Omental fat pad (tissue), 4 donors: ENCODE results near the gene NCOA7. TPM values are rescaled to one million over a fixed set of nuclear protein-coding genes. Genes with fewer than 3 reads are reported as not detected.
A peak's percentile ranks its signal among the peaks of the same experiment; 100 is the strongest.
"Not testable (repeated sequence)": the region's sequence is repeated elsewhere in the genome, so short reads cannot be mapped to it uniquely, and the experiment has no call there.

Experiments
- ATAC-seq: fragments of 150-250 bp; one replicate; pipeline ENCODE4 v1.9.1; 2016; ENCODE audit warnings: mild to moderate bottlenecking, moderate library complexity; ENCODE audit not compliant: low FRiP score
- DNase-seq: peaks from one replicate; pipeline ENCODE4 v3.0.0-alpha.2; 2019; ENCODE audit warnings: low spot score
- small RNA-seq: library from RNA; depleted of rRNA; stranded (forward); fragments of <200 nt; gene quantifications from one replicate; pipeline ENCODE3, GENCODE V24; 2016
- total RNA-seq, 4 donors: library from RNA; depleted of rRNA; stranded (reverse); fragments of >200 nt; gene quantifications; one replicate each; pipeline ENCODE4 v1.1.0, GENCODE V29; 2016
- TF ChIP-seq, protein P1 (sequence below), 3 donors: fragments of 450-650 bp; IDR thresholded peaks; one replicate each; pipeline ENCODE4 v1.5.1; 2016 to 2017; ENCODE audit warnings: antibody characterized with exemption in 3 of 3, mild to moderate bottlenecking in 3 of 3, moderate library complexity in 2 of 3

The NCOA7 gene
- total RNA-seq, 4 donors from 2014 or later: 35.3 to 137 (median 53.1) TPM

GRCh38 chr6:125970760-125971159 is 180.0 kb downstream of the NCOA7 start:
- no peak for ATAC-seq
- DNase-seq: no peak
- TF ChIP-seq, protein P1, sequence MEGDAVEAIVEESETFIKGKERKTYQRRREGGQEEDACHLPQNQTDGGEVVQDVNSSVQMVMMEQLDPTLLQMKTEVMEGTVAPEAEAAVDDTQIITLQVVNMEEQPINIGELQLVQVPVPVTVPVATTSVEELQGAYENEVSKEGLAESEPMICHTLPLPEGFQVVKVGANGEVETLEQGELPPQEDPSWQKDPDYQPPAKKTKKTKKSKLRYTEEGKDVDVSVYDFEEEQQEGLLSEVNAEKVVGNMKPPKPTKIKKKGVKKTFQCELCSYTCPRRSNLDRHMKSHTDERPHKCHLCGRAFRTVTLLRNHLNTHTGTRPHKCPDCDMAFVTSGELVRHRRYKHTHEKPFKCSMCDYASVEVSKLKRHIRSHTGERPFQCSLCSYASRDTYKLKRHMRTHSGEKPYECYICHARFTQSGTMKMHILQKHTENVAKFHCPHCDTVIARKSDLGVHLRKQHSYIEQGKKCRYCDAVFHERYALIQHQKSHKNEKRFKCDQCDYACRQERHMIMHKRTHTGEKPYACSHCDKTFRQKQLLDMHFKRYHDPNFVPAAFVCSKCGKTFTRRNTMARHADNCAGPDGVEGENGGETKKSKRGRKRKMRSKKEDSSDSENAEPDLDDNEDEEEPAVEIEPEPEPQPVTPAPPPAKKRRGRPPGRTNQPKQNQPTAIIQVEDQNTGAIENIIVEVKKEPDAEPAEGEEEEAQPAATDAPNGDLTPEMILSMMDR (IDR thresholded peaks at IDR 0.05): no peak

- not testable (repeated sequence) for ATAC-seq, DNase-seq
Measured at GRCh38 chr6:125972478-125972877, 181.7 kb downstream of the NCOA7 start.

DNA sequence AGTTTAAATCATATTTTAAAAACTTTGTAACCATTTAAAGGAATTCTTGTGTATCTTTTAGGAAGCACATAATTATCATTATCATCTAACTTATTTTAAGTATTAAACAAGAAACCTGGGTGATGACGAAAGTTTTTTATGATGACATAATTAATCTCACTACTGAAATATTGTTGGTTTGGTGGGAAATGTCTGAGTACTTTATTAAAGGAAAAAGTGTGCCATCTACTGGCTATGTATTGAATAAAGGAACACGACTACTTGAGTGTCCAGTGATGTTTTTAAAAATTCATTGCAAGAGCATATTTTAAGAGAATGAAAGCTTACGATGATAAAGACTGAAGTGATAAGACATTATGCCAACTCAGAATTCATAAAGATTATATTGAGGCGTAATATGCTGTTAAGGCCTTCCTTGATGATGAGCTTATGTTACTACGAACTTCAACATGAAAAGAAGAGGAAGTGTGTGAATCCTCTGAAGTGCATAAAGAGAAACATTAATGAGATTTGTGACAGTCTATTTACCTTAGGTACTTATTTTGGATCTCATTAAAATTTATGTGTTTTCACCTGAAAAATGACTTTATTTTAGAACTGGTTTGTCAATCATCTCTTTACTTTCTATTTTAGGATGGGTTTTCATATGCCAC is 183.6 kb downstream of the NCOA7 start:
- DNase-seq (no peak), ATAC-seq (peak; percentile 70)
- TF ChIP-seq, protein P1 (IDR thresholded peaks at IDR 0.05): no peak

- ATAC-seq (no peak), DNase-seq (no peak)
- TF ChIP-seq, protein P1 (IDR thresholded peaks at IDR 0.05): no peak
Measured at GRCh38 chr6:125979101-125979500, 188.3 kb downstream of the NCOA7 start.

Small RNAs within 50 kb of the gene (small RNA-seq; reads per million reads assigned to genes)
- not detected for gene RNA5SP216

Other genes with a start within 250 kb of the NCOA7 start
- 1 to 10 TPM in 3 of 4 donors, under 1 TPM in 1; 0.24 to 3.2 (median 1.5) TPM for gene HEY2, start 41.3 kb upstream of the NCOA7 start, total RNA-seq
- gene HINT3, start 165.8 kb downstream of the NCOA7 start, total RNA-seq: 10 to 100 TPM; 10.6 to 23.6 (median 20.2) TPM
- 10 to 100 TPM; 18.0 to 31.7 (median 23.2) TPM for gene TRMT11, start 195.6 kb downstream of the NCOA7 start, total RNA-seq